Nephron progenitor cell (in vitro differentiated cells): ENCODE data around the gene MAPK8IP3.

Experiments used
- DNase-seq: peaks from one replicate; pipeline ENCODE4 v3.0.0; 2021
- H3K27ac Mint-ChIP-seq: 2 replicates; pipeline ENCODE4 v1.8.0; 2021; ENCODE audit warnings: mild to moderate bottlenecking, moderate library complexity, mixed read lengths
- H3K27me3 Mint-ChIP-seq: 2 replicates; pipeline ENCODE4 v1.8.0; 2021; ENCODE audit warnings: mild to moderate bottlenecking, low read depth, mixed read lengths; ENCODE audit not compliant: poor library complexity
- H3K36me3 Mint-ChIP-seq: 2 replicates; pipeline ENCODE4 v1.8.0; 2021; ENCODE audit warnings: low read depth, mixed read lengths
- H3K4me1 Mint-ChIP-seq: 2 replicates; pipeline ENCODE4 v1.8.0; 2021; ENCODE audit warnings: mixed read lengths
- H3K4me3 Mint-ChIP-seq: 2 replicates; pipeline ENCODE4 v1.8.0; 2021; ENCODE audit warnings: mild to moderate bottlenecking, moderate library complexity, mixed read lengths
- H3K9me3 Mint-ChIP-seq: 2 replicates; pipeline ENCODE4 v1.8.0; 2021; ENCODE audit warnings: mild to moderate bottlenecking, moderate library complexity, mixed read lengths
- CTCF ChIP-seq: fragments of 200-600 bp; sonication (generic); IDR thresholded peaks from 2 replicates; pipeline ENCODE4 v1.5.0; 2021; ENCODE audit warnings: antibody characterized with exemption

The MAPK8IP3 gene

GRCh38 chr16:1743376-1744337 lies 37.7 kb downstream of the MAPK8IP3 start:
- Mint-ChIP-seq H3K9me3 (no peaks in the 10 kb centered on the region), H3K4me1 (no peaks in the 10 kb centered on the region), H3K4me3 (no peak overlapping the region), H3K36me3 (peaks cover 7% of the 10 kb centered on the region), H3K27ac (no peak overlapping the region), H3K27me3 (no peaks in the 10 kb centered on the region)
- no peak for TF ChIP-seq CTCF
- DNase-seq: no peak

GRCh38 chr16:1744338-1744840 lies 38.4 kb downstream of the MAPK8IP3 start:
- Mint-ChIP-seq H3K9me3 (no peaks in the 10 kb centered on the region), H3K4me3 (no peak overlapping the region), H3K27me3 (no peaks in the 10 kb centered on the region), H3K27ac (no peak overlapping the region), H3K36me3 (peaks cover 11% of the 10 kb centered on the region), H3K4me1 (no peaks in the 10 kb centered on the region)
- no peak for TF ChIP-seq CTCF
- DNase-seq: no peak

- H3K27me3 Mint-ChIP-seq: no peaks in the 10 kb centered on the region
- H3K9me3 Mint-ChIP-seq: no peaks in the 10 kb centered on the region
- no peak overlapping the region for H3K4me3 Mint-ChIP-seq
- no peak for TF ChIP-seq CTCF
- no peaks in the 10 kb centered on the region for H3K4me1 Mint-ChIP-seq
- H3K36me3 Mint-ChIP-seq: peaks cover 11% of the 10 kb centered on the region
- H3K27ac Mint-ChIP-seq: peak overlapping the region; percentile 51
- no peak for DNase-seq
Measured at GRCh38 chr16:1745181-1745899, 39.3 kb downstream of the MAPK8IP3 start.

- TF ChIP-seq CTCF: no peak
- no peaks in the 10 kb centered on the region for H3K27me3 Mint-ChIP-seq
- no peak overlapping the region for H3K4me3 Mint-ChIP-seq
- H3K9me3 Mint-ChIP-seq: no peaks in the 10 kb centered on the region
- H3K27ac Mint-ChIP-seq: peak overlapping the region; percentile 51
- peaks cover 11% of the 10 kb centered on the region for H3K36me3 Mint-ChIP-seq
- no peaks in the 10 kb centered on the region for H3K4me1 Mint-ChIP-seq
- DNase-seq: no peak
Measured at GRCh38 chr16:1745900-1746692, 40.1 kb downstream of the MAPK8IP3 start.

- Mint-ChIP-seq H3K27me3 (no peaks in the 10 kb centered on the region), H3K27ac (no peak overlapping the region), H3K9me3 (no peaks in the 10 kb centered on the region), H3K4me1 (no peaks in the 10 kb centered on the region), H3K36me3 (peaks cover 12% of the 10 kb centered on the region), H3K4me3 (no peak overlapping the region)
- TF ChIP-seq CTCF: no peak
- no peak for DNase-seq
Measured at GRCh38 chr16:1746693-1747195, 40.7 kb downstream of the MAPK8IP3 start.
